H9 (cell line): ENCODE measurements around the gene EGFR. TPM values are rescaled to one million over a fixed set of nuclear protein-coding genes. Genes with fewer than 3 reads are reported as not detected.

Experiments
- DNase-seq: peaks from one replicate; pipeline ENCODE4 v3.0.0-alpha.2; 2017
- H2AFZ ChIP-seq: one replicate; pipeline ENCODE4 v1.6.1; 2013; ENCODE audit warnings: mild to moderate bottlenecking, low read length, control low read depth, moderate library complexity
- H2AK5ac ChIP-seq: 2 replicates; pipeline ENCODE4 v1.6.1; 2013; ENCODE audit warnings: low read length, control low read depth, mixed read lengths; ENCODE audit not compliant: insufficient read length
- H2BK120ac ChIP-seq: one replicate; pipeline ENCODE4 v1.6.1; 2013; ENCODE audit warnings: low read depth, mild to moderate bottlenecking, low read length, control low read depth, inconsistent platforms; ENCODE audit not compliant: poor library complexity, severe bottlenecking
- H2BK12ac ChIP-seq: 2 replicates; pipeline ENCODE4 v1.6.1; 2013; ENCODE audit warnings: low read length, control low read depth, mixed read lengths, low read depth; ENCODE audit not compliant: insufficient read length
- H2BK15ac ChIP-seq: 2 replicates; pipeline ENCODE4 v1.6.1; 2013; ENCODE audit warnings: low read depth, low read length, control low read depth
- H2BK20ac ChIP-seq: one replicate; pipeline ENCODE4 v1.6.1; 2013; ENCODE audit warnings: low read depth, mild to moderate bottlenecking, low read length, control low read depth, inconsistent platforms; ENCODE audit not compliant: poor library complexity, severe bottlenecking
- H2BK5ac ChIP-seq: 2 replicates; pipeline ENCODE4 v1.6.1; 2013; ENCODE audit warnings: low read length, control low read depth, mixed read lengths; ENCODE audit not compliant: insufficient read length
- H3K14ac ChIP-seq: 2 replicates; pipeline ENCODE4 v1.6.1; 2013; ENCODE audit warnings: low read length, control low read depth; ENCODE audit not compliant: insufficient read depth
- H3K18ac ChIP-seq: 2 replicates; pipeline ENCODE4 v1.6.1; 2013; ENCODE audit warnings: low read depth, mild to moderate bottlenecking, mixed read lengths, low read length, control low read depth; ENCODE audit not compliant: insufficient read length
- H3K23ac ChIP-seq: 2 replicates; pipeline ENCODE4 v1.6.1; 2013; ENCODE audit warnings: low read length, control low read depth, mixed read lengths, low read depth; ENCODE audit not compliant: insufficient read length
- H3K23me2 ChIP-seq: 2 replicates; pipeline ENCODE4 v1.6.1; 2013; ENCODE audit warnings: low read depth, mild to moderate bottlenecking, mixed read lengths, low read length, control low read depth; ENCODE audit not compliant: insufficient read length, poor library complexity, severe bottlenecking
- H3K27ac ChIP-seq: 2 replicates; pipeline ENCODE4 v1.5.1; 2013; ENCODE audit warnings: low read length, control low read depth, mixed read lengths, low read depth; ENCODE audit not compliant: insufficient read length
- H3K27me3 ChIP-seq: 2 replicates; pipeline ENCODE4 v1.6.1; 2013; ENCODE audit warnings: low read length, control low read depth, inconsistent platforms; ENCODE audit not compliant: insufficient read depth
- H3K4ac ChIP-seq: 2 replicates; pipeline ENCODE4 v1.6.1; 2013; ENCODE audit warnings: low read depth, mild to moderate bottlenecking, control low read depth, inconsistent platforms, low read length, moderate library complexity
- H3K4me1 ChIP-seq: 2 replicates; pipeline ENCODE4 v1.6.1; 2013; ENCODE audit warnings: low read length, control low read depth, inconsistent platforms; ENCODE audit not compliant: insufficient read depth
- H3K4me2 ChIP-seq: 2 replicates; pipeline ENCODE4 v1.6.1; 2013; ENCODE audit warnings: low read length, control low read depth, mixed read lengths; ENCODE audit not compliant: insufficient read length, insufficient read depth
- H3K56ac ChIP-seq: 2 replicates; pipeline ENCODE4 v1.6.1; 2013; ENCODE audit warnings: low read depth, mild to moderate bottlenecking, mixed read lengths, low read length, control low read depth; ENCODE audit not compliant: insufficient read length
- H3K79me1 ChIP-seq: 2 replicates; pipeline ENCODE4 v1.6.1; 2013; ENCODE audit warnings: low read depth, mild to moderate bottlenecking, moderate library complexity, low read length, control low read depth, inconsistent platforms; ENCODE audit not compliant: insufficient read depth, poor library complexity, severe bottlenecking
- H3K79me2 ChIP-seq: 2 replicates; pipeline ENCODE4 v1.6.1; 2013; ENCODE audit warnings: low read length, control low read depth, inconsistent platforms; ENCODE audit not compliant: insufficient read depth
- H3K9ac ChIP-seq: 2 replicates; pipeline ENCODE4 v1.6.1; 2013; ENCODE audit warnings: low read length, control low read depth, mixed read lengths; ENCODE audit not compliant: insufficient read length; ENCODE audit errors: extremely low read depth
- H3K9me3 ChIP-seq: one replicate; pipeline ENCODE4 v1.6.1; 2013; ENCODE audit warnings: low read depth, low read length, inconsistent platforms; ENCODE audit not compliant: control insufficient read depth
- H3T11ph ChIP-seq: one replicate; pipeline ENCODE4 v1.6.1; 2013; ENCODE audit warnings: mild to moderate bottlenecking, low read length, control low read depth, inconsistent platforms
- H4K20me1 ChIP-seq: one replicate; pipeline ENCODE4 v1.6.1; 2013; ENCODE audit not compliant: control insufficient read depth, insufficient read length, insufficient read depth
- H4K5ac ChIP-seq: 2 replicates; pipeline ENCODE4 v1.6.1; 2013; ENCODE audit warnings: low read depth, mild to moderate bottlenecking, mixed read lengths, low read length, control low read depth; ENCODE audit not compliant: insufficient read length
- H4K8ac ChIP-seq: replicated peaks from 2 replicates; pipeline ENCODE4 v1.6.1; 2013; ENCODE audit warnings: low read length, control low read depth, mixed read lengths, low read depth; ENCODE audit not compliant: insufficient read length
- H4K91ac ChIP-seq: 2 replicates; pipeline ENCODE4 v1.6.1; 2013; ENCODE audit warnings: low read depth, mild to moderate bottlenecking, moderate library complexity, mixed read lengths, low read length, control low read depth; ENCODE audit not compliant: insufficient read length
- H3K27ac Mint-ChIP-seq, 3 experiments: 2 replicates in 2 of 3; 3 replicates in 1 of 3; pipeline ENCODE4 v1.8.0; 2020 to 2021; ENCODE audit warnings: mixed read lengths in 3 of 3, mild to moderate bottlenecking in 1 of 3, moderate library complexity in 1 of 3
- H3K27me3 Mint-ChIP-seq: 2 replicates; pipeline ENCODE4 v1.8.0; 2021; ENCODE audit warnings: low read depth, mild to moderate bottlenecking, moderate library complexity, mixed read lengths
- H3K36me3 Mint-ChIP-seq, 3 experiments: 2 replicates in 2 of 3; 3 replicates in 1 of 3; pipeline ENCODE4 v1.8.0; 2020 to 2021; ENCODE audit warnings: low read depth in 3 of 3, mixed read lengths in 3 of 3; ENCODE audit not compliant: insufficient read depth in 1 of 3
- H3K4me1 Mint-ChIP-seq, 2 experiments: 2 replicates each; pipeline ENCODE4 v1.8.0; 2020; ENCODE audit warnings: mixed read lengths in 2 of 2
- H3K4me3 Mint-ChIP-seq, 2 experiments: 2 replicates in 1 of 2; 3 replicates in 1 of 2; pipeline ENCODE4 v1.8.0; 2020 to 2021; ENCODE audit warnings: mild to moderate bottlenecking in 2 of 2, mixed read lengths in 2 of 2, moderate library complexity in 1 of 2
- H3K9me3 Mint-ChIP-seq, 2 experiments: 2 replicates in 1 of 2; 3 replicates in 1 of 2; pipeline ENCODE4 v1.8.0; 2020; ENCODE audit warnings: mild to moderate bottlenecking in 2 of 2, mixed read lengths in 2 of 2, moderate library complexity in 1 of 2
- CTCF ChIP-seq: fragments of 200-600 bp; sonication (generic); conservative IDR thresholded peaks from 3 replicates; pipeline ENCODE4 v1.8.0; 2021; ENCODE audit warnings: antibody characterized with exemption, mild to moderate bottlenecking
- WGBS: extraction: QIAGEN DNeasy Blood & Tissue Kit; methylation state at CpG from one replicate; pipeline ENCODE4 v1.1.7; 2013; ENCODE audit warnings: missing lambda C conversion rate, low lambda C conversion rate, mixed read lengths; ENCODE audit not compliant: insufficient read length; ENCODE audit errors: extremely low coverage; 5-methylcytosine and 5-hydroxymethylcytosine counted together
- total RNA-seq: library from RNA; stranded (reverse); gene quantifications from 2 replicates; pipeline ENCODE4 v1.2.1, GENCODE V29; 2021

EGFR gene
- total RNA-seq, 1 experiment from 2014 or later = 3.3 TPM

GRCh38 chr7:55075464-55076021 lies 56.7 kb downstream of the EGFR start:
- H3K18ac ChIP-seq = no peak overlapping the region
- H3K23ac ChIP-seq = no peak overlapping the region
- no peaks in the 10 kb centered on the region for H3K79me1 ChIP-seq
- no peaks in the 10 kb centered on the region; a peak in 2 of 7 replicates for H3K36me3 Mint-ChIP-seq
- no peak overlapping the region for H4K8ac ChIP-seq
- TF ChIP-seq CTCF = no peak
- H2BK12ac ChIP-seq = no peak overlapping the region
- no peaks in the 10 kb centered on the region for H4K20me1 ChIP-seq
- H3K4me1 Mint-ChIP-seq = peaks cover 8 to 14% of the 10 kb centered on the region in 2 experiments
- no peak overlapping the region for H3K4ac ChIP-seq
- no peaks in the 10 kb centered on the region for H3K4me1 ChIP-seq
- no peaks in the 10 kb centered on the region for H3K9me3 ChIP-seq
- no peak overlapping the region for H3K27ac ChIP-seq
- no peak overlapping the region for H3T11ph ChIP-seq
- no peaks in the 10 kb centered on the region for H3K27me3 ChIP-seq
- no peak overlapping the region for H4K5ac ChIP-seq
- H3K9me3 Mint-ChIP-seq = no peaks in the 10 kb centered on the region
- no peak overlapping the region for H2BK5ac ChIP-seq
- no peak overlapping the region for H3K14ac ChIP-seq
- H2BK20ac ChIP-seq = no peak overlapping the region
- H3K23me2 ChIP-seq = no peaks in the 10 kb centered on the region
- H3K4me2 ChIP-seq = no peak overlapping the region
- H2AFZ ChIP-seq = no peak overlapping the region
- no peak overlapping the region for H2AK5ac ChIP-seq
- H3K9ac ChIP-seq = no peak overlapping the region
- H2BK15ac ChIP-seq = no peak overlapping the region
- no peak overlapping the region for H2BK120ac ChIP-seq
- H3K27ac Mint-ChIP-seq = no peak overlapping the region
- no peak overlapping the region for H3K56ac ChIP-seq
- no peak for DNase-seq
- H3K27me3 Mint-ChIP-seq = no peaks in the 10 kb centered on the region
- no peak overlapping the region for H4K91ac ChIP-seq
- no CpG with 5 or more reads among the region's 5 CpGs for WGBS
- no peak overlapping the region for H3K4me3 Mint-ChIP-seq
- H3K79me2 ChIP-seq = no peaks in the 10 kb centered on the region
